GM12878 (cell line): Measurements from ENCODE around the gene SAMD15. TPM values are rescaled to one million over a fixed set of nuclear protein-coding genes. Genes with fewer than 3 reads are reported as not detected.

Experiments
- ATAC-seq: fragments of 200-7000 bp; cut with Tn5 transposase; 3 replicates; pipeline ENCODE4 v1.9.1; 2020; ENCODE audit warnings: mild to moderate bottlenecking, moderate library complexity
- BruUV-seq: library from RNA; stranded (reverse); fragments of 400-500 nt; replicated peaks from 2 replicates; lab custom pipeline; 2021; lab: Mats Ljungman, UMichigan
- CTCF ChIA-PET: fragments of 300-600 bp; sonication (Branson Sonifier 250); formaldehyde crosslinking; extraction: SDS; loops from one replicate; lab custom pipeline; 2021; ENCODE audit warnings: inconsistent platforms; lab: Yijun Ruan, JAX
- POLR2A ChIA-PET: fragments of 350-600 bp; formaldehyde crosslinking; extraction: SDS; loops from one replicate; lab custom pipeline; 2021; ENCODE audit warnings: inconsistent platforms; lab: Charles Lee
- RAD21 ChIA-PET: fragments of 300-600 bp; sonication (Branson Sonifier 250); formaldehyde crosslinking; loops from one replicate; lab custom pipeline; 2023; ENCODE audit warnings: antibody characterized with exemption; ENCODE audit not compliant: unreplicated experiment; lab: Charles Lee
- SMC1A ChIA-PET: fragments of 300-600 bp; sonication (Branson Sonifier 250); formaldehyde crosslinking; loops from one replicate; lab custom pipeline; 2023; ENCODE audit not compliant: unreplicated experiment, uncharacterized antibody; lab: Charles Lee
- DNase-seq: peaks from one replicate; pipeline ENCODE4 v3.0.0-alpha.2; 2011; ENCODE audit warnings: low read depth, low spot score
- FAIRE-seq: peaks from 3 replicates; lab custom pipeline; 2011; peaks lifted over from hg19 to GRCh38; lab: Jason Lieb, UNC
- H2AFZ ChIP-seq: 2 replicates; pipeline ENCODE4 v1.6.0; 2011; ENCODE audit warnings: low read depth, low read length, control low read depth; ENCODE audit not compliant: control insufficient read depth
- H3K27ac ChIP-seq: 2 replicates; pipeline ENCODE4 v1.5.1; 2011; ENCODE audit warnings: control low read depth; ENCODE audit not compliant: control insufficient read depth, insufficient read depth
- H3K27me3 ChIP-seq, 2 experiments: replicated peaks in 1 of 2; 2 replicates each; pipeline versions ENCODE4 v1.6.0 to v1.6.1; 2011; ENCODE audit warnings: low read length in 1 of 2; ENCODE audit not compliant: control insufficient read depth in 2 of 2, insufficient read depth in 2 of 2
- H3K36me3 ChIP-seq, 2 experiments: 2 replicates each; pipeline ENCODE4 v1.5.1; 2011; ENCODE audit warnings: low read length in 1 of 2; ENCODE audit not compliant: control insufficient read depth in 2 of 2, insufficient read depth in 2 of 2
- H3K4me1 ChIP-seq: 2 replicates; pipeline ENCODE4 v1.6.1; 2011; ENCODE audit warnings: mild to moderate bottlenecking, low read length, moderate library complexity, mixed read lengths; ENCODE audit not compliant: control insufficient read depth, insufficient read depth
- H3K4me2 ChIP-seq: 2 replicates; pipeline ENCODE4 v1.6.0; 2011; ENCODE audit warnings: control low read depth; ENCODE audit not compliant: control insufficient read depth, insufficient read depth
- H3K4me3 ChIP-seq: fragments of 200-600 bp; sonication (generic); 2 replicates; pipeline ENCODE4 v1.5.1; 2016
- H3K79me2 ChIP-seq: 2 replicates; pipeline ENCODE4 v1.6.0; 2011; ENCODE audit warnings: low read length; ENCODE audit not compliant: control insufficient read depth, insufficient read depth
- H3K9ac ChIP-seq: 2 replicates; pipeline ENCODE4 v1.8.0; 2011; ENCODE audit warnings: low read length, control low read depth, mixed read lengths; ENCODE audit not compliant: control insufficient read depth, insufficient read depth
- H3K9me3 ChIP-seq: replicated peaks from 3 replicates; pipeline ENCODE4 v1.5.1; 2011; ENCODE audit warnings: mild to moderate bottlenecking, low read length; ENCODE audit not compliant: control insufficient read depth, insufficient read depth
- H4K20me1 ChIP-seq: 2 replicates; pipeline ENCODE4 v1.6.0; 2011; ENCODE audit not compliant: control insufficient read depth, insufficient read depth
- BCL11A ChIP-seq: IDR thresholded peaks from 2 replicates; pipeline ENCODE4 v1.6.1; 2011; ENCODE audit warnings: low read depth, low read length
- BMI1 ChIP-seq: fragments of 450-650 bp; IDR thresholded peaks from 2 replicates; pipeline ENCODE4 v1.6.1; 2016; ENCODE audit warnings: mild to moderate bottlenecking, moderate library complexity, borderline replicate concordance
- CBFB ChIP-seq: IDR thresholded peaks from 2 replicates; pipeline ENCODE4 v1.6.1; 2016; ENCODE audit warnings: antibody characterized with exemption, low read depth
- CEBPB ChIP-seq, 2 experiments: fragments of 150-350 bp in 1 of 2; IDR thresholded peaks; 2 replicates each; pipeline ENCODE4 v1.6.1; 2012 to 2014; ENCODE audit warnings: low read depth in 2 of 2, low read length in 2 of 2, borderline replicate concordance in 1 of 2, inconsistent platforms in 1 of 2
- LARP7 ChIP-seq: fragments of 450-650 bp; IDR thresholded peaks from 2 replicates; pipeline ENCODE4 v1.6.1; 2017; ENCODE audit warnings: mild to moderate bottlenecking
- NRF1 ChIP-seq: conservative IDR thresholded peaks from 2 replicates; pipeline ENCODE4 v1.6.1; 2011; ENCODE audit warnings: mild to moderate bottlenecking, low read depth, low read length, improper control_type of control experiment
- PML ChIP-seq: IDR thresholded peaks from 2 replicates; pipeline ENCODE4 v1.6.1; 2012; ENCODE audit warnings: low read length, inconsistent platforms
- POLR2A ChIP-seq: IDR thresholded peaks from 2 replicates; pipeline ENCODE4 v1.6.1; 2011; ENCODE audit warnings: low read depth, mild to moderate bottlenecking, low read length
- RAD21 ChIP-seq: IDR thresholded peaks from 2 replicates; pipeline ENCODE4 v1.6.1; 2011; ENCODE audit warnings: mild to moderate bottlenecking, low read depth, low read length, moderate library complexity; ENCODE audit not compliant: insufficient read depth
- SPI1 ChIP-seq: IDR thresholded peaks from 2 replicates; pipeline ENCODE4 v1.6.1; 2011; ENCODE audit warnings: low read depth, mild to moderate bottlenecking, low read length, moderate library complexity, borderline replicate concordance; ENCODE audit not compliant: insufficient read depth
- TCF12 ChIP-seq: IDR thresholded peaks from 2 replicates; pipeline ENCODE4 v1.6.1; 2011; ENCODE audit warnings: low read depth, mild to moderate bottlenecking, low read length
- USF1 ChIP-seq: IDR thresholded peaks from 2 replicates; pipeline ENCODE4 v1.6.1; 2011; ENCODE audit warnings: borderline replicate concordance, low read depth, mild to moderate bottlenecking, moderate library complexity, mixed read lengths, low read length; ENCODE audit not compliant: insufficient read depth; ENCODE audit errors: extremely low read length
- WGBS: methylation state at CpG from one replicate; pipeline ENCODE4 v1.1.6; 2016; ENCODE audit warnings: low lambda C conversion rate; ENCODE audit not compliant: insufficient replicate concordance, insufficient coverage; ENCODE audit errors: missing lambda C conversion rate; 5-methylcytosine and 5-hydroxymethylcytosine counted together
- in situ Hi-C: fragments of 300-500 bp; cut with MboI; formaldehyde crosslinking; loops from 9 replicates; pipeline ENCODE4 v1.14.3; 2018; ENCODE audit warnings: mixed read lengths
- intact Hi-C: fragments of 100-400 bp; cut with micrococcal nuclease; formaldehyde crosslinking; loops from one replicate; pipeline ENCODE4 v1.14.2; 2022; ENCODE audit not compliant: unreplicated experiment
- polyA plus RNA-seq, 11 experiments: library from polyadenylated mRNA; depleted of rRNA in 4 of 11; unstranded in 6 of 11; stranded (reverse) in 5 of 11; fragments of >200 nt; fragmentation: Nextera tagmentation in 4 of 11; fragmentation: Illumina TruSeq in 1 of 11; extraction: Ambion mirVana in 4 of 11; extraction: Trizol in 1 of 11; gene quantifications; 1 replicate in 1 of 11; 2 replicates in 10 of 11; pipeline versions ENCODE4 v1.2.1 to v1.2.3, GENCODE V29; 2011 to 2016; ENCODE audit warnings: inconsistent platforms in 2 of 11, missing spikeins in 2 of 11, low read depth in 1 of 11
- total RNA-seq, 4 experiments: library from RNA; depleted of rRNA in 3 of 4; stranded (reverse); fragments of >200 nt in 3 of 4; fragmentation: Illumina TruSeq in 1 of 4; extraction: Trizol in 1 of 4; gene quantifications; 2 replicates each; pipeline versions ENCODE4 v1.2.1 to v1.2.3, GENCODE V29; 2013 to 2021
- TF ChIP-seq, protein P1 (sequence below): fragments of 450-650 bp; IDR thresholded peaks from 2 replicates; pipeline ENCODE4 v1.6.1; 2017; ENCODE audit warnings: mild to moderate bottlenecking
- TF ChIP-seq, protein P2 (sequence below): IDR thresholded peaks from 2 replicates; pipeline ENCODE4 v1.6.1; 2012; ENCODE audit warnings: improper control_type of control experiment, low read depth, low read length; ENCODE audit not compliant: insufficient replicate concordance
- TF ChIP-seq, protein P3 (sequence below), 3 experiments: IDR thresholded peaks in 2 of 3; conservative IDR thresholded peaks in 1 of 3; 2 replicates each; pipeline ENCODE4 v1.5.1; 2011; ENCODE audit warnings: low read depth in 3 of 3, low read length in 3 of 3, mild to moderate bottlenecking in 3 of 3, control low read depth in 2 of 3, moderate library complexity in 2 of 3, inconsistent platforms in 1 of 3, mixed read lengths in 1 of 3; ENCODE audit not compliant: control insufficient read depth in 2 of 3, insufficient read depth in 1 of 3; ENCODE audit errors: extremely low read depth in 1 of 3

The SAMD15 gene
- total and polyA plus RNA-seq, 10 of the 15 experiments (the other 5 are each of a cell fraction or from before 2014, with no cell fraction given) = 0.33 to 2.0 (median 0.97) TPM

GRCh38 chr14:77390188-77390587, 13.0 kb downstream of the SAMD15 start:
- no peaks in the 10 kb centered on the region for H3K79me2 ChIP-seq
- FAIRE-seq = no peak
- SMC1A ChIA-PET = interaction anchor here (0.9 kb wide), 1 partner anchor 11 kb away, joined by 3 read pairs; no protein-coding TSS in a partner anchor
- H3K9ac ChIP-seq = no peak overlapping the region
- CTCF ChIA-PET = interaction anchor here (1.0 to 2.0 kb wide), 2 partner anchors 13 to 74 kb away, joined by 4 to 5 read pairs; partner anchors contain the start of genes SAMD15 and TMED8
- no peak for ATAC-seq
- intact Hi-C loops (no loop called here), in situ Hi-C loops (no loop called here)
- RAD21 ChIA-PET = no interaction called here
- H3K27ac ChIP-seq = no peak overlapping the region
- no peaks in the 10 kb centered on the region for H3K4me1 ChIP-seq
- no peak overlapping the region for H3K4me3 ChIP-seq
- H3K9me3 ChIP-seq = no peaks in the 10 kb centered on the region
- H4K20me1 ChIP-seq = no peaks in the 10 kb centered on the region
- no peaks in the 10 kb centered on the region for H3K27me3 ChIP-seq
- no peak overlapping the region for H3K4me2 ChIP-seq
- POLR2A ChIA-PET = no interaction called here
- WGBS = 77% methylated on average over 4 of the region's 4 CpGs
- DNase-seq = no peak
- no peaks in the 10 kb centered on the region for H3K36me3 ChIP-seq
- no peak overlapping the region for H2AFZ ChIP-seq
- BruUV-seq = no TSS peak
- TF ChIP-seq TCF12 (no peak), RAD21 (no peak), USF1 (no peak), POLR2A (no peak), CBFB (no peak), NRF1 (no peak), SPI1 (no peak), CEBPB (IDR thresholded peaks at IDR 0.05; ENCODE audit: borderline replicate concordance in 1 of 2, low read depth in 2 of 2, low read length in 2 of 2) (no peak), LARP7 (no peak), BMI1 (no peak), PML (no peak), BCL11A (no peak)
- TF ChIP-seq, protein P1, sequence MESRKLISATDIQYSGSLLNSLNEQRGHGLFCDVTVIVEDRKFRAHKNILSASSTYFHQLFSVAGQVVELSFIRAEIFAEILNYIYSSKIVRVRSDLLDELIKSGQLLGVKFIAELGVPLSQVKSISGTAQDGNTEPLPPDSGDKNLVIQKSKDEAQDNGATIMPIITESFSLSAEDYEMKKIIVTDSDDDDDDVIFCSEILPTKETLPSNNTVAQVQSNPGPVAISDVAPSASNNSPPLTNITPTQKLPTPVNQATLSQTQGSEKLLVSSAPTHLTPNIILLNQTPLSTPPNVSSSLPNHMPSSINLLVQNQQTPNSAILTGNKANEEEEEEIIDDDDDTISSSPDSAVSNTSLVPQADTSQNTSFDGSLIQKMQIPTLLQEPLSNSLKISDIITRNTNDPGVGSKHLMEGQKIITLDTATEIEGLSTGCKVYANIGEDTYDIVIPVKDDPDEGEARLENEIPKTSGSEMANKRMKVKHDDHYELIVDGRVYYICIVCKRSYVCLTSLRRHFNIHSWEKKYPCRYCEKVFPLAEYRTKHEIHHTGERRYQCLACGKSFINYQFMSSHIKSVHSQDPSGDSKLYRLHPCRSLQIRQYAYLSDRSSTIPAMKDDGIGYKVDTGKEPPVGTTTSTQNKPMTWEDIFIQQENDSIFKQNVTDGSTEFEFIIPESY = no peak
- TF ChIP-seq, protein P2, sequence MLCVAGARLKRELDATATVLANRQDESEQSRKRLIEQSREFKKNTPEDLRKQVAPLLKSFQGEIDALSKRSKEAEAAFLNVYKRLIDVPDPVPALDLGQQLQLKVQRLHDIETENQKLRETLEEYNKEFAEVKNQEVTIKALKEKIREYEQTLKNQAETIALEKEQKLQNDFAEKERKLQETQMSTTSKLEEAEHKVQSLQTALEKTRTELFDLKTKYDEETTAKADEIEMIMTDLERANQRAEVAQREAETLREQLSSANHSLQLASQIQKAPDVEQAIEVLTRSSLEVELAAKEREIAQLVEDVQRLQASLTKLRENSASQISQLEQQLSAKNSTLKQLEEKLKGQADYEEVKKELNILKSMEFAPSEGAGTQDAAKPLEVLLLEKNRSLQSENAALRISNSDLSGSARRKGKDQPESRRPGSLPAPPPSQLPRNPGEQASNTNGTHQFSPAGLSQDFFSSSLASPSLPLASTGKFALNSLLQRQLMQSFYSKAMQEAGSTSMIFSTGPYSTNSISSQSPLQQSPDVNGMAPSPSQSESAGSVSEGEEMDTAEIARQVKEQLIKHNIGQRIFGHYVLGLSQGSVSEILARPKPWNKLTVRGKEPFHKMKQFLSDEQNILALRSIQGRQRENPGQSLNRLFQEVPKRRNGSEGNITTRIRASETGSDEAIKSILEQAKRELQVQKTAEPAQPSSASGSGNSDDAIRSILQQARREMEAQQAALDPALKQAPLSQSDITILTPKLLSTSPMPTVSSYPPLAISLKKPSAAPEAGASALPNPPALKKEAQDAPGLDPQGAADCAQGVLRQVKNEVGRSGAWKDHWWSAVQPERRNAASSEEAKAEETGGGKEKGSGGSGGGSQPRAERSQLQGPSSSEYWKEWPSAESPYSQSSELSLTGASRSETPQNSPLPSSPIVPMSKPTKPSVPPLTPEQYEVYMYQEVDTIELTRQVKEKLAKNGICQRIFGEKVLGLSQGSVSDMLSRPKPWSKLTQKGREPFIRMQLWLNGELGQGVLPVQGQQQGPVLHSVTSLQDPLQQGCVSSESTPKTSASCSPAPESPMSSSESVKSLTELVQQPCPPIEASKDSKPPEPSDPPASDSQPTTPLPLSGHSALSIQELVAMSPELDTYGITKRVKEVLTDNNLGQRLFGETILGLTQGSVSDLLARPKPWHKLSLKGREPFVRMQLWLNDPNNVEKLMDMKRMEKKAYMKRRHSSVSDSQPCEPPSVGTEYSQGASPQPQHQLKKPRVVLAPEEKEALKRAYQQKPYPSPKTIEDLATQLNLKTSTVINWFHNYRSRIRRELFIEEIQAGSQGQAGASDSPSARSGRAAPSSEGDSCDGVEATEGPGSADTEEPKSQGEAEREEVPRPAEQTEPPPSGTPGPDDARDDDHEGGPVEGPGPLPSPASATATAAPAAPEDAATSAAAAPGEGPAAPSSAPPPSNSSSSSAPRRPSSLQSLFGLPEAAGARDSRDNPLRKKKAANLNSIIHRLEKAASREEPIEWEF = no peak
- TF ChIP-seq, protein P3, sequence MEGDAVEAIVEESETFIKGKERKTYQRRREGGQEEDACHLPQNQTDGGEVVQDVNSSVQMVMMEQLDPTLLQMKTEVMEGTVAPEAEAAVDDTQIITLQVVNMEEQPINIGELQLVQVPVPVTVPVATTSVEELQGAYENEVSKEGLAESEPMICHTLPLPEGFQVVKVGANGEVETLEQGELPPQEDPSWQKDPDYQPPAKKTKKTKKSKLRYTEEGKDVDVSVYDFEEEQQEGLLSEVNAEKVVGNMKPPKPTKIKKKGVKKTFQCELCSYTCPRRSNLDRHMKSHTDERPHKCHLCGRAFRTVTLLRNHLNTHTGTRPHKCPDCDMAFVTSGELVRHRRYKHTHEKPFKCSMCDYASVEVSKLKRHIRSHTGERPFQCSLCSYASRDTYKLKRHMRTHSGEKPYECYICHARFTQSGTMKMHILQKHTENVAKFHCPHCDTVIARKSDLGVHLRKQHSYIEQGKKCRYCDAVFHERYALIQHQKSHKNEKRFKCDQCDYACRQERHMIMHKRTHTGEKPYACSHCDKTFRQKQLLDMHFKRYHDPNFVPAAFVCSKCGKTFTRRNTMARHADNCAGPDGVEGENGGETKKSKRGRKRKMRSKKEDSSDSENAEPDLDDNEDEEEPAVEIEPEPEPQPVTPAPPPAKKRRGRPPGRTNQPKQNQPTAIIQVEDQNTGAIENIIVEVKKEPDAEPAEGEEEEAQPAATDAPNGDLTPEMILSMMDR (IDR thresholded peaks at IDR 0.05 in 2 of 3, conservative IDR thresholded peaks at IDR 0.05 in 1 of 3; ENCODE audit: control insufficient read depth in 2 of 3, extremely low read depth in 1 of 3, insufficient read depth in 1 of 3, low read depth in 3 of 3, low read length in 3 of 3) = no peak
